Astrocyte (in vitro differentiated cells and primary cell): ENCODE results near the gene TBC1D9. TPM values are rescaled to one million over a fixed set of nuclear protein-coding genes. Genes with fewer than 3 reads are reported as not detected.

Experiments
- DNase-seq: peaks from one replicate; pipeline ENCODE4 v3.0.0-alpha.2; 2010; ENCODE audit warnings: low read depth
- FAIRE-seq: peaks from 2 replicates; lab custom pipeline; 2011; peaks lifted over from hg19 to GRCh38; lab: Jason Lieb, UNC
- H2AFZ ChIP-seq: 2 replicates; pipeline ENCODE4 v1.6.0; 2012; ENCODE audit warnings: low read depth, low read length, inconsistent platforms
- H3K27ac ChIP-seq: 2 replicates; pipeline ENCODE4 v1.5.1; 2011; ENCODE audit warnings: low read depth, low read length, inconsistent platforms
- H3K27me3 ChIP-seq: 2 replicates; pipeline ENCODE4 v1.6.0; 2011; ENCODE audit warnings: low read length, inconsistent platforms; ENCODE audit not compliant: insufficient read depth
- H3K36me3 ChIP-seq: 2 replicates; pipeline ENCODE4 v1.5.1; 2011; ENCODE audit warnings: low read length, inconsistent platforms; ENCODE audit not compliant: insufficient read depth
- H3K4me1 ChIP-seq: 2 replicates; pipeline ENCODE4 v1.5.1; 2011; ENCODE audit warnings: low read length, inconsistent platforms; ENCODE audit not compliant: insufficient read depth
- H3K4me2 ChIP-seq: 2 replicates; pipeline ENCODE4 v1.6.0; 2012; ENCODE audit warnings: low read length, inconsistent platforms
- H3K4me3 ChIP-seq: 2 replicates; pipeline ENCODE4 v1.5.1; 2011; ENCODE audit warnings: low read depth, mild to moderate bottlenecking, low read length, inconsistent platforms; ENCODE audit not compliant: insufficient read depth
- H3K79me2 ChIP-seq: 2 replicates; pipeline ENCODE4 v1.6.0; 2012; ENCODE audit warnings: mild to moderate bottlenecking, low read length, inconsistent platforms; ENCODE audit not compliant: insufficient read depth
- H3K9ac ChIP-seq: 2 replicates; pipeline ENCODE4 v1.6.0; 2012; ENCODE audit warnings: mild to moderate bottlenecking, low read length, inconsistent platforms
- H3K9me3 ChIP-seq: 2 replicates; pipeline ENCODE4 v1.5.1; 2012; ENCODE audit warnings: low read depth, mild to moderate bottlenecking, low read length, inconsistent platforms; ENCODE audit not compliant: insufficient read depth
- H4K20me1 ChIP-seq: 2 replicates; pipeline ENCODE4 v1.6.0; 2012; ENCODE audit warnings: low read length, inconsistent platforms; ENCODE audit not compliant: insufficient read depth
- H3K27ac Mint-ChIP-seq: one replicate; pipeline ENCODE4 v1.8.0; 2021; ENCODE audit warnings: mild to moderate bottlenecking, mixed read lengths; ENCODE audit not compliant: unreplicated experiment
- H3K27me3 Mint-ChIP-seq: one replicate; pipeline ENCODE4 v1.8.0; 2021; ENCODE audit warnings: low read depth, mixed read lengths; ENCODE audit not compliant: unreplicated experiment
- H3K36me3 Mint-ChIP-seq: one replicate; pipeline ENCODE4 v1.8.0; 2021; ENCODE audit warnings: low read depth, mixed read lengths; ENCODE audit not compliant: unreplicated experiment
- H3K4me1 Mint-ChIP-seq: one replicate; pipeline ENCODE4 v1.8.0; 2021; ENCODE audit warnings: low read depth, mixed read lengths; ENCODE audit not compliant: unreplicated experiment
- H3K4me3 Mint-ChIP-seq: one replicate; pipeline ENCODE4 v1.8.0; 2021; ENCODE audit warnings: mild to moderate bottlenecking, moderate library complexity, mixed read lengths; ENCODE audit not compliant: unreplicated experiment
- H3K9me3 Mint-ChIP-seq: one replicate; pipeline ENCODE4 v1.8.0; 2021; ENCODE audit warnings: mild to moderate bottlenecking, mixed read lengths; ENCODE audit not compliant: unreplicated experiment
- CTCF ChIP-seq: IDR thresholded peaks from 2 replicates; pipeline ENCODE4 v1.5.1; 2011; ENCODE audit warnings: low read depth, mild to moderate bottlenecking, inconsistent platforms, low read length, moderate library complexity; ENCODE audit not compliant: insufficient read depth
- EZH2 ChIP-seq: IDR thresholded peaks from 2 replicates; pipeline ENCODE4 v1.6.1; 2012; ENCODE audit warnings: mild to moderate bottlenecking, low read length, inconsistent platforms; ENCODE audit not compliant: insufficient read depth
- total RNA-seq: library from RNA; stranded (reverse); gene quantifications from 2 replicates; pipeline ENCODE4 v1.2.1, GENCODE V29; 2021

TBC1D9 gene
- total RNA-seq, 1 donor from 2014 or later = 31.6 TPM

- H3K9ac ChIP-seq = peak overlapping the region; percentile 57
- H3K36me3 Mint-ChIP-seq = no peaks in the 10 kb centered on the region
- H3K27me3 Mint-ChIP-seq = no peaks in the 10 kb centered on the region
- peak overlapping the region; percentile 75 for H3K27ac ChIP-seq
- peaks cover 24% of the 10 kb centered on the region for H4K20me1 ChIP-seq
- H3K9me3 Mint-ChIP-seq = no peaks in the 10 kb centered on the region
- no peak overlapping the region for H2AFZ ChIP-seq
- peak overlapping the region; percentile 39 for H3K4me2 ChIP-seq
- H3K4me3 Mint-ChIP-seq = no peak overlapping the region
- H3K36me3 ChIP-seq = no peaks in the 10 kb centered on the region
- no peaks in the 10 kb centered on the region for H3K27me3 ChIP-seq
- TF ChIP-seq EZH2 (no peak), CTCF (no peak)
- H3K9me3 ChIP-seq = no peaks in the 10 kb centered on the region
- H3K4me1 ChIP-seq = peaks cover 11% of the 10 kb centered on the region
- DNase-seq = peak; percentile 45
- peaks cover 24% of the 10 kb centered on the region for H3K79me2 ChIP-seq
- no peak for FAIRE-seq
- no peak overlapping the region for H3K4me3 ChIP-seq
- peak overlapping the region; percentile 67 for H3K27ac Mint-ChIP-seq
- peaks cover 20% of the 10 kb centered on the region for H3K4me1 Mint-ChIP-seq
Measured at GRCh38 chr4:140718241-140718952, 37.8 kb downstream of the TBC1D9 start.

GRCh38 chr4:140717313-140717712 lies 38.9 kb downstream of the TBC1D9 start:
- H3K4me1 Mint-ChIP-seq = peaks cover 20% of the 10 kb centered on the region
- Histone ChIP-seq H3K9me3 (no peaks in the 10 kb centered on the region), H3K9ac (no peak overlapping the region), H3K79me2 (peaks cover 18% of the 10 kb centered on the region), H3K4me2 (peak overlapping the region; percentile 0), H4K20me1 (peaks cover 20% of the 10 kb centered on the region), H3K4me3 (no peak overlapping the region), H2AFZ (no peak overlapping the region), H3K36me3 (no peaks in the 10 kb centered on the region), H3K4me1 (peaks cover 11% of the 10 kb centered on the region), H3K27me3 (no peaks in the 10 kb centered on the region), H3K27ac (no peak overlapping the region)
- TF ChIP-seq CTCF (no peak), EZH2 (no peak)
- FAIRE-seq (no peak), DNase-seq (no peak)
- H3K9me3 Mint-ChIP-seq = no peaks in the 10 kb centered on the region
- no peaks in the 10 kb centered on the region for H3K36me3 Mint-ChIP-seq
- H3K27ac Mint-ChIP-seq = peak overlapping the region; percentile 43
- no peaks in the 10 kb centered on the region for H3K27me3 Mint-ChIP-seq
- H3K4me3 Mint-ChIP-seq = no peak overlapping the region

GRCh38 chr4:140715119-140715518 lies 41.1 kb downstream of the TBC1D9 start:
- no peak overlapping the region for H2AFZ ChIP-seq
- no peaks in the 10 kb centered on the region for H3K36me3 ChIP-seq
- Mint-ChIP-seq H3K27me3 (no peaks in the 10 kb centered on the region), H3K4me3 (no peak overlapping the region), H3K36me3 (peaks cover 1% of the 10 kb centered on the region), H3K4me1 (peaks cover 19% of the 10 kb centered on the region), H3K9me3 (no peaks in the 10 kb centered on the region), H3K27ac (no peak overlapping the region)
- TF ChIP-seq EZH2 (no peak), CTCF (no peak)
- H3K27ac ChIP-seq = no peak overlapping the region
- no peaks in the 10 kb centered on the region for H3K27me3 ChIP-seq
- FAIRE-seq (no peak), DNase-seq (no peak)
- H4K20me1 ChIP-seq = peaks cover 22% of the 10 kb centered on the region
- peaks cover 11% of the 10 kb centered on the region for H3K4me1 ChIP-seq
- no peak overlapping the region for H3K9ac ChIP-seq
- H3K9me3 ChIP-seq = no peaks in the 10 kb centered on the region
- H3K4me3 ChIP-seq = no peak overlapping the region
- no peak overlapping the region for H3K4me2 ChIP-seq
- H3K79me2 ChIP-seq = peaks cover 24% of the 10 kb centered on the region
